Small intestine (tissue), 7 donors: ENCODE data around the gene OPRD1. TPM values are rescaled to one million over a fixed set of nuclear protein-coding genes. Genes with fewer than 3 reads are reported as not detected.

Experiments
- DNase-seq, 2 donors: peaks; one replicate each; pipeline versions ENCODE4 v3.0.0 to v3.0.0-alpha.2; 2013
- FAIRE-seq: peaks from 2 replicates; lab custom pipeline; 2012; peaks lifted over from hg19 to GRCh38; lab: Jason Lieb, UNC
- H3K27ac ChIP-seq, 3 donors: one replicate each; pipeline ENCODE4 v1.5.1; 2013; ENCODE audit warnings: low read length in 2 of 3, mild to moderate bottlenecking in 2 of 3, control low read depth in 1 of 3, inconsistent platforms in 1 of 3, low read depth in 1 of 3, moderate library complexity in 1 of 3
- H3K27me3 ChIP-seq, 3 donors: one replicate each; pipeline ENCODE4 v1.6.1; 2013; ENCODE audit warnings: low read length in 3 of 3, inconsistent platforms in 1 of 3; ENCODE audit not compliant: control insufficient read depth in 3 of 3, insufficient read depth in 3 of 3
- H3K36me3 ChIP-seq, 3 donors: one replicate each; pipeline ENCODE4 v1.6.1; 2013; ENCODE audit warnings: low read length in 3 of 3, inconsistent platforms in 1 of 3, low read depth in 1 of 3, mild to moderate bottlenecking in 1 of 3, moderate library complexity in 1 of 3; ENCODE audit not compliant: control insufficient read depth in 3 of 3, insufficient read depth in 2 of 3
- H3K4me1 ChIP-seq, 3 donors: one replicate each; pipeline ENCODE4 v1.6.1; 2013; ENCODE audit warnings: low read length in 2 of 3, inconsistent platforms in 1 of 3, low read depth in 1 of 3, mild to moderate bottlenecking in 1 of 3, moderate library complexity in 1 of 3; ENCODE audit not compliant: control insufficient read depth in 3 of 3, insufficient read depth in 2 of 3
- H3K4me3 ChIP-seq, 3 donors: one replicate each; pipeline ENCODE4 v1.5.1; 2013; ENCODE audit warnings: low read length in 3 of 3, control low read depth in 1 of 3, inconsistent platforms in 1 of 3, low read depth in 1 of 3, mild to moderate bottlenecking in 1 of 3, moderate library complexity in 1 of 3
- H3K9me3 ChIP-seq, 2 donors: one replicate each; pipeline ENCODE4 v1.6.1; 2013; ENCODE audit warnings: low read depth in 1 of 2, low read length in 1 of 2; ENCODE audit not compliant: control insufficient read depth in 2 of 2, insufficient read depth in 1 of 2
- WGBS, 3 donors: extraction: QIAGEN DNeasy Blood & Tissue Kit; methylation state at CpG; one replicate each; pipeline ENCODE4 v1.1.7; 2013; 5-methylcytosine and 5-hydroxymethylcytosine counted together
- polyA plus RNA-seq, 4 donors: library from polyadenylated mRNA; stranded (reverse) in 3 of 4; unstranded in 1 of 4; fragments of 200-250 nt in 3 of 4; fragments of 120-200 nt in 1 of 4; gene quantifications; one replicate each; pipeline versions ENCODE4 v1.2.1 to v1.2.3, GENCODE V29; 2013
- donor health status: healthy with polysubstance abuse.
- donor health status: control.
- donor health status: control.
- donor health status: Bipolar disorder and iron deficiency.
- donor health status: healthy.

Gene OPRD1
- polyA plus RNA-seq, 4 donors = 0.06 to 0.34 (median 0.27) TPM; not detected in 1

DNA sequence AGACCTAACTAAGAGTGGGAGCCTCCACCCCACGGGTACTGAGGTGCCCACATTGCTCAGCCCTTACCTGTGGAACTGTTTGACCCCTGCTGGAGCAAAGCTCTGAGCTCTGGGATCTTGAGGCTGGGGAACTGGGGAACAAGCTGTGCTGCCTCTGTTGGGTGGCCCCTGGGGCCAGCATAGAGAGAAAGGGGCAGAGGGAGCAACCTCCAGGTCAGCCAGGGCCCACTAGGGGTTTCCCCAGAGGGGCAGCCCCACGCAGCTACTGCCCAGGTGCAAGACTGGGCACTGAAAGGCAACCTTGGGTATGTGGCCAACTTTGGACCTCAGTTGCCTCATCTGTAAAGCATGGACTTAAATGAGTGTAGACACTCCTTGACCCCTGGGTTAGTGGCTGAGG lies 78.9 kb downstream of the OPRD1 start:
- Histone ChIP-seq H3K27me3 (no peaks in the 10 kb centered on the region), H3K27ac (no peak overlapping the region), H3K36me3 (peaks cover 0 to 17% (median 0%) of the 10 kb centered on the region in 3 donors), H3K9me3 (no peaks in the 10 kb centered on the region), H3K4me1 (peaks cover 0 to 13% (median 3%) of the 10 kb centered on the region in 3 donors), H3K4me3 (no peak overlapping the region)
- no peak for DNase-seq
- no peak for FAIRE-seq
- 76 to 91% (median 87%) methylated on average over 2 of the region's 2 CpGs for WGBS, 3 donors

DNA sequence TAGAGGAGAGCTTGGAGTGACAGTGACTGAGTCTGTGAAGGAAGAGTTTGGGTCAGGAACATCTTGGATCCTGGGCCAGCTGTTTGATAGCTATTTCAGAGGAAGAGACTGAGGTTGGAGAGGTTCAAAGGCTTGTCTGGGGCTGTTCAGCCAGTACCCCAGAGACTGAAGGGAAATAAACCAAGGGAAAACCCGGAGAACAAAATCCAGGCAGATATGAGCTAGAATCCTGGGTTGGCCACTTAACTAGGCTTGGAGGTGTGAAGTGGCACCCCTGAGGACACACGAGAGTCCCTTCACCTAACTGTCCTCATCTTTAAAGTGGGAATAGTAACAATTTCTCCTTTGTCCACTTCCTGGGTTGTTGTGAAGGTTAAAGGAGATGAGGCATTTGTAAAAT lies 79.3 kb downstream of the OPRD1 start:
- FAIRE-seq = no peak

DNA sequence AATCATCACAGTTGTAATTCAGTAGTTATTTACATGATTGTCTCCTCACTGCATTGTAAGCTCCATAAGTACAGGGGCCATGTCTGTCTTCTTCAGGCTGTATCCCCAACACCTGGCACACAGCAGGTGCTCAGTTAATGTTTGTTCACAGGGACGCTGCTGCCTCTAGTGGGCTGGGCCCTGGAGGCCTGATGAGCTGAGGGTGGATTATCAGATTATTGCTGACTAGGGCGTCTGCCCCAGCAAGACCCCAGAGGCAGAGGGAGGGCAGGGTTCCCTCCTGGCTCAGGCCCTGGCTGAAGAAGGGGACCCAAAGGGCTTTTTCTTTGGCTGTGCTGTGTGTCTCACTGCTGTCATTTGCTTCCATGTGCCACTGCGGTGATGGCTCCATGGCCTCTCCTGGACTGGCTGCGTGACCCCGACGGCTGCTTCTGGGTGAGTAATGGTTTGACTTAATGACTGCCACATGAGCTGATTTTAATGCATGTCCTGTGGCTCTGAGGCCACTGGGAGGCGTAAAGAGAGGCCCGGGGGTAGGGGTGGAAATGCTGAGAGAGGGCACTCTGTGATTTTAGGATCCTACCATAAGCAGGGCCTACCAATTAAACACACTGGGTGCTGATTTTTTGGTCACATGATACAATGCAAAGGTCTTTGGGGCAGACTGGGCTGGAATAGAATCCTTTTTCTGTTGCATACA lies 81.6 kb downstream of the OPRD1 start:
- Histone ChIP-seq H3K9me3 (no peaks in the 10 kb centered on the region), H3K36me3 (peaks cover 0 to 25% (median 0%) of the 10 kb centered on the region in 3 donors), H3K4me1 (peaks cover 0 to under 1% (median 0%) of the 10 kb centered on the region in 3 donors), H3K4me3 (no peak overlapping the region), H3K27ac (no peak overlapping the region), H3K27me3 (no peaks in the 10 kb centered on the region)
- FAIRE-seq = no peak
- no peak for DNase-seq
- 77 to 83% (median 79%) methylated on average over 8 of the region's 8 CpGs for WGBS, 3 donors

More for the DNA sequence above, 79.3 kb downstream of the OPRD1 start:
- H3K4me1 ChIP-seq = peaks cover 0 to 10% (median 3%) of the 10 kb centered on the region in 3 donors
- H3K27ac ChIP-seq = no peak overlapping the region
- H3K9me3 ChIP-seq = no peaks in the 10 kb centered on the region
- WGBS, 3 donors = 76 to 85% (median 79%) methylated on average over 2 of the region's 2 CpGs
- peaks cover 0 to 18% (median 0%) of the 10 kb centered on the region in 3 donors for H3K36me3 ChIP-seq
- DNase-seq = no peak
- H3K27me3 ChIP-seq = no peaks in the 10 kb centered on the region
- no peak overlapping the region for H3K4me3 ChIP-seq

DNA sequence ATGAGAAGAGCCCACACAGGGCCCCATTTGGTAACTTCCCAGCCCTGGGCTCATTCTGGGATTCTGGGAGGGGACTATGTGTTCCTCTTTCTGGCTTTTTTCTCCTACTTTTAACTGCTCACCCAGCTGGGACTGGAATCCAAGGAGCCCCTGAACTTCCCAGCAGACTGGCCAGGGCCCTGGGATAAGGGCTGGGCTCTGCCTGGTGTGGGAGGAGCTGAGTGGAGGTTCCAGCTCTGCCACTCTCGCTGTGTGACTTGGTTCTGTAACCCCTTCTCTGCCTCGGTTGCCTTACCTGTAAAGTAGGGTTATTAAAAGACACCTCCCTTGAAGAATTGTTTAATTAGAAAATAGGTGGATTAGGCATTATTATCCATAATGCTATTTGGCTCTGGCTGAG lies 82.8 kb downstream of the OPRD1 start:
- WGBS, 3 donors = 71 to 94% (median 83%) methylated on average over 2 of the region's 2 CpGs
- H3K27me3 ChIP-seq = no peaks in the 10 kb centered on the region
- no peaks in the 10 kb centered on the region for H3K9me3 ChIP-seq
- no peak overlapping the region for H3K27ac ChIP-seq
- DNase-seq (no peak), FAIRE-seq (no peak)
- no peak overlapping the region for H3K4me3 ChIP-seq
- peaks cover 0 to 4% (median 0%) of the 10 kb centered on the region in 3 donors for H3K4me1 ChIP-seq
- peaks cover 0 to 25% (median 0%) of the 10 kb centered on the region in 3 donors for H3K36me3 ChIP-seq

DNA sequence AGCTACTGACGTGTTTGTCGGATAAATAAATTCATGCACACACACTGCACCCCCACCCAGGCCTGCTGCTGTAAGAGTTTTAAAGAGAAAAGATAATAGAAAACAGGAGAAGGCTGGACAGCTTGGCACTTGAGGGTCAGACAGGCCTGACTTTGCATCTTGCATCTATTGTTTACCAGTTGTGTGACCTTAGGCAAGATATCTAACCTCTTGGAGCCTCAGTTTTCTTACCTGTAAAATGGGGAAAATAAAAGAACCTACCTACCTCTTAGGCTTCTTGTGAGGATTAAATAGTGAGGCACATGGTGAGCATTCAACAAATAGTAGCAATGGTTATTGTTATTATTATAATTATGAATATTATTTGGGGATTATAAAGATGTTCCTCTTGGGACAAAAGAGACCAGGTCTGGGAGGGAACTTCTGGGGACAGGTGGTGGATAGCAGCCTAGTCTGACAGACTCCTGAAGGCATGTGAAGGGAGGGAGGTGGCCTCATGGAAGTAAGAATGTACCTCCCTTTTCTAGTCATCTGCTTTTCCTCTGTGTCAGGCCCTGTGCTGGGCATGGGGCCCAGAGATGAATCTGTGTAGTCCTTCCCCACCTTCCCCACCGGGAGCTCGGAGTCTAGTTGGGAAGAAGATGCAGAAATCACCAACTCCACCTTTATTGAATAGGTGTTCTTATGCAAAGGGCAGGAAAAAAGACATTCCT lies 84.1 kb downstream of the OPRD1 start:
- DNase-seq = no peak
- Histone ChIP-seq H3K4me3 (no peak overlapping the region), H3K9me3 (no peaks in the 10 kb centered on the region), H3K36me3 (peaks cover 0 to 25% (median 0%) of the 10 kb centered on the region in 3 donors), H3K4me1 (peaks cover 0 to 4% (median 0%) of the 10 kb centered on the region in 3 donors), H3K27ac (no peak overlapping the region), H3K27me3 (no peaks in the 10 kb centered on the region)
- WGBS, 3 donors = 89 to 97% (median 89%) methylated on average over 4 of the region's 4 CpGs
- FAIRE-seq = no peak

DNA sequence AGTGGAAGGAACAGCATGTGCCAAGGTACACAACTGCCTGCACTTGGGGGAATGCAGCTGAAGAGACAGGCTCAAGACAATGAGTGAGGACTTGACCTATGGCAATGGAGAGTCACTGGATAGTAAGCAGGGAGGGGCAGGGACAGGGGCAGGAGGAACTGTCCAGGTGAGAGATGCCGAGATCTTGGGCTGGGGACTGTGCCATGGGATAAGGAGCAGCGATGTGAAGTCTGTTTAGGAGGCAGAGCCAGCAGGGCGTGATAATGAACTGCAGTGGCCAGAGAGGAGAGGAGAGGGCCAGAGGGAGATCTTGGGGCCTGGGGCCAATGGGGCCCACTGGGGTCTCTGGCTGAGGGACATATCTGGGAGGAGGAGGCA lies 84.6 kb downstream of the OPRD1 start:
- WGBS, 3 donors = 57 to 81% (median 78%) methylated on average over 3 of the region's 3 CpGs
- FAIRE-seq (no peak), DNase-seq (no peak)
- Histone ChIP-seq H3K4me3 (no peak overlapping the region), H3K4me1 (peaks cover 0 to 4% (median 0%) of the 10 kb centered on the region in 3 donors), H3K27me3 (no peaks in the 10 kb centered on the region), H3K9me3 (no peaks in the 10 kb centered on the region), H3K27ac (no peak overlapping the region), H3K36me3 (peaks cover 0 to 25% (median 0%) of the 10 kb centered on the region in 3 donors)

DNA sequence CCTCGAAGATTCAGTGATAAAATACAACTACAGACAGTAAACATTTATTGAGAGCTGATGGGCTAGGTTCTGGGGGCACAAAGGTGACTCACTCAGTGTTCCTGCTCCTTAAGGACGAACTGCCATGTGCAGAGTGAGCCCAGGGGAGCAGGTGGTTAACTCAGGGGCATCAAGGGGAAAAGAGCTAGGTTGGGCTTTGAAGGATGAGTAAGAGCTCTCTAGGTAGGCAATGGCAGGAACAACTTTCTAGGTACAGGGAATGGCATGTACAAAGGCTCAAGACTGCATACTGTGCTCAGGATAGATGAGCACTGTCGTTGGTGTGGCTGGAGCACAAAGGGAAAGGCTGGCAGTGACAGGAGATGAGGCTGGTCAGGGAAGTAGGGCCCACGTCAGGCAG lies 85.8 kb downstream of the OPRD1 start:
- DNase-seq = no peak
- peaks cover 0 to 25% (median 0%) of the 10 kb centered on the region in 3 donors for H3K36me3 ChIP-seq
- WGBS, 3 donors = 64 to 74% (median 66%) methylated on average over 4 of the region's 4 CpGs
- no peak overlapping the region for H3K27ac ChIP-seq
- no peak for FAIRE-seq
- no peaks in the 10 kb centered on the region for H3K9me3 ChIP-seq
- H3K27me3 ChIP-seq = no peaks in the 10 kb centered on the region
- H3K4me3 ChIP-seq = no peak overlapping the region
- peaks cover 0 to 4% (median 0%) of the 10 kb centered on the region in 3 donors for H3K4me1 ChIP-seq

DNA sequence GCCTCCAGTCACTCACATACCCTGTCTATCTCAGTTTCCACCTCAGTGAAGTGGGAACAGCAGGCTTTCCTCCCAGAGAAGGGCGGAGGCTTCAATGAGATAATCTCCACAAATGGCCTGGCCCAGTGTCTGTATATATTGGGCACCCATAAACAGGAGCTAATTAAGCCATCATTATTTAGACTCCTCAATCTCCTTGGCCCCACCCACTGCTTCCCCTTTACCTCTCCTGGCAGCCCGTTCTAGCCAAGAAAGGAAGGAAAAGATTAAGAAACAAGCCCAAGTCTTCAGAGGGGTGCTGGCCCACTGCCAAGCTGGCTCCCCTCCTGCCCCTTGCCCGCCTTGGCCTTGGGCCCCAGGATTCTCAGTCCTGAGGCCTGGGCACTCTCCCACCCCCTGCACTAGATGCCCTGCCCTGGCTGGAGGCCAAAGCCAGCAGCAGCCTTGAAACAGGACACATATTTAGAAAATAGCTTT lies 86.5 kb downstream of the OPRD1 start:
- FAIRE-seq = no peak
- H3K27ac ChIP-seq = no peak overlapping the region

More for the DNA sequence above, 86.5 kb downstream of the OPRD1 start:
- Histone ChIP-seq H3K9me3 (no peaks in the 10 kb centered on the region), H3K4me1 (peaks cover 0 to 4% (median 0%) of the 10 kb centered on the region in 3 donors), H3K27me3 (no peaks in the 10 kb centered on the region), H3K4me3 (no peak overlapping the region), H3K36me3 (peaks cover 0 to 23% (median 0%) of the 10 kb centered on the region in 3 donors)
- whole genome bisulfite sequencing, 3 donors = 51 to 71% (median 61%) methylated on average over 3 of the region's 3 CpGs
- DNase-seq = no peak
